Stimulated activated CD4-positive, alpha-beta T cell treated with anti-CD3 and anti-CD28 coated beads, Interleukin-4, amount 100 ng/mL, for 1 hour (primary cell): Measurements from ENCODE around the gene IQCN.

Experiments
- DNase-seq: peaks from one replicate; pipeline ENCODE4 v3.0.0-alpha.2; 2020

The IQCN gene

DNA sequence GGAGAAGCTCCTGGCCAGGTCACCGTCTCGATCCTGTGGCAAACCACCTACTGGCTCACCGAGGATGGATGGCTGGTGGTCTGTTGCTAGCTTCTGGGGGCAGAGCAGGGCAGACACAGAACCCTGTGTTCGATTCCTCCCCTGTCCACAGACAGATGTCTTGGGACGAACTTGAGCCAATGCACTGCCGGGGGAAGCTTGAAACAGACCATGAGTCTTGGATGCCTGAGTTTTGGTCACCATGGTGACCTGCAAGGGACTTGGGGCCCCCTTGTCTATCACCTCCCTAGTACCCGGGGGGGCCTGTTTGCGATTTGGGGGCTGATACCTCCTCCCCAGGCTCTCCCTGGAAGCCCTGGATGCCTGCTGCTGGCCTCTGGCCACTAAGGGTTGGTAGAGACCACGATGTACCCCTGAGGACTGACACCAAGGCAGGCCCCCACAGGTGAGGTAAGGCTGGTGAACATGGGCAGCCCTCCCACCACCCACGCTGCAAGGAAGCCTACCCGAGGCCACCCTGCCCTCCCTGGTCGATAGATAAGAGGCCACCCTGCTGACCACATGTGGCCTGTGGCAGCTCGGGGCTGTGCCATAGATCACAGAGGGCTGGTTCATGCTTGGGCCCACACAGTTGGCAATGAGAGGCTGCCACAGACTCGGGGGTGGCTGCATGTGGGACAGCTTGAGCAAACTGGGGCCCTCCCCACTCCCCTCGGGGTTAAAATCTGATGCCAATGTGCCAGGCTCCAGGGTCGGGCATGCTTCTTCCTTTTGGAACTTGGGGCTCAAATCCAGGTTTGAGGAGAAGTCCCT, 10.7 kb downstream of the IQCN start:
- no peak for DNase-seq

DNA sequence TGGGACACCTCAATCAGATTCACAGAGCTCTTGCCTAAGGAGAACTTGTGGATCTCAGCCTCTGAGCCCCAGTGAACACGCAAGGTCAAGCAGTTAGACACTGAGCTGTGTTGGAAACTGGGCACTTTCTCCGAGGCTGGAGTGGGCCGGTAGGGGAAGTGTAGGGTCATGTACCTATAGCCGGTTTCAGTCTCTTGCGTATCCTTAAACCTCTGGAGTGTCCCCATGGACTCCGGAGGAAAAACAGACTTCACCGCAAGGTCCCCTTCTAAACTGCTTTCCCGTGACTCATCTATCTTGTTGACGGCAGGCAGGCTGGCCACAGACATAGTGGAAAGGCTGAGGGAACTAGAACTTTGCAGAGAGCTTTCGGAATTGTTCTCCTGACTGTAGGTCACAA, 11.3 kb downstream of the IQCN start:
- DNase-seq: no peak

DNA sequence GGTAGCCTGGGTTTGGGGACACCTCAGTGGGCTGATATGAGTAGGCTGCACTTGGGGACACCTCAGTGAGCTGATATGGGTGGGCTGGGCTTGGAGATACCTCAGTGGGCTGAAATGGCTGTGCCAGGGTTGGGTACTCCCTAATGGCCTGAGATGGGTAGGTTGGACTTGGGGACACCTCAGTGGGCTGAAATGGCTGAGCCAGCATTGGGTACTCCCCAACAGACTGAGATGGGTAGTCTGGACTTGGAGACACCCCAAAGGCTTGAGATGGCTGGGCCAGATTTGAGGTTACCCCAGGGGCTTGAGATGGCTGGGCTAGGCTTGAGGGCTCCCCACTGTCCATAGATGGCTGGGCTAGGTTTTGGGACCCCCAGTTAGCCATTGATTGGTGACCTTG, 12.1 kb downstream of the IQCN start:
- DNase-seq: no peak

DNA sequence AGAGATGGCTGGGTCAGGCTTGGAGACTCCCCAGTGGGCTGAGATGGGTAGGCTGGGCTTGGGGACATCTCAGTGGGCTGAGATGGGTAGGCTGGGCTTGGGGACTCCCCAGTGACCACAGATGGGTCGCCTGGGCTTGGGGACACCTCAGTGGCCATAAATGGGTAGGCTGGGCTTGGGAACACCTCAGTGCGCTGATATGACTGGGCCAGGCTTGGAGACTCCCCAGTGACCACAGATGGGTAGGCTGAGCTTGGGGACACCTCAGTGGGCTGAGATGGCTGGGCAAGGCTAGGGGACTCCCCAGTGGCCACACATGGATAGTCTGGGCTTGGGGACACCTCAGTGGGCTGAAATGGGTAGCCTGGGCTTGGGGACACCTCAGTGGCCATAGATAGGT, 12.8 kb downstream of the IQCN start:
- no peak for DNase-seq

DNA sequence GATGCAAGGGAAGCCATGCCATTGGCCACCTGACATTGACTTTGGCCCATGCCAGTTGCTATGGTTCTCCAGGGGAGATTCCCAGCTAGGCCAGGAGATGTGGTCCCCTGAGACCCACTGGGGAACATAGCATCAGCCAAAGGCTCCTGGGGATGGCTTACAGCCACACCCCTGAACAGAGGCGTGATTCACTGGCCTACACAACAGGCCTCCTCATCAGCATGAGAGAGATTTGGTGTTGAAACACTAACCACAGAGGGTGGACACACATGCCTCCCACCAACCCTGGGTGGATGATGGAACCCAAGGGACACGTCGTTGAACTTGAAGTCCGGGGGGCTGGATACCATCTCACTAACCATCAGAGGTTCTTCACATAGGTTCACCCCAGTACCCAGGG, 14.4 kb downstream of the IQCN start:
- DNase-seq: no peak

DNA sequence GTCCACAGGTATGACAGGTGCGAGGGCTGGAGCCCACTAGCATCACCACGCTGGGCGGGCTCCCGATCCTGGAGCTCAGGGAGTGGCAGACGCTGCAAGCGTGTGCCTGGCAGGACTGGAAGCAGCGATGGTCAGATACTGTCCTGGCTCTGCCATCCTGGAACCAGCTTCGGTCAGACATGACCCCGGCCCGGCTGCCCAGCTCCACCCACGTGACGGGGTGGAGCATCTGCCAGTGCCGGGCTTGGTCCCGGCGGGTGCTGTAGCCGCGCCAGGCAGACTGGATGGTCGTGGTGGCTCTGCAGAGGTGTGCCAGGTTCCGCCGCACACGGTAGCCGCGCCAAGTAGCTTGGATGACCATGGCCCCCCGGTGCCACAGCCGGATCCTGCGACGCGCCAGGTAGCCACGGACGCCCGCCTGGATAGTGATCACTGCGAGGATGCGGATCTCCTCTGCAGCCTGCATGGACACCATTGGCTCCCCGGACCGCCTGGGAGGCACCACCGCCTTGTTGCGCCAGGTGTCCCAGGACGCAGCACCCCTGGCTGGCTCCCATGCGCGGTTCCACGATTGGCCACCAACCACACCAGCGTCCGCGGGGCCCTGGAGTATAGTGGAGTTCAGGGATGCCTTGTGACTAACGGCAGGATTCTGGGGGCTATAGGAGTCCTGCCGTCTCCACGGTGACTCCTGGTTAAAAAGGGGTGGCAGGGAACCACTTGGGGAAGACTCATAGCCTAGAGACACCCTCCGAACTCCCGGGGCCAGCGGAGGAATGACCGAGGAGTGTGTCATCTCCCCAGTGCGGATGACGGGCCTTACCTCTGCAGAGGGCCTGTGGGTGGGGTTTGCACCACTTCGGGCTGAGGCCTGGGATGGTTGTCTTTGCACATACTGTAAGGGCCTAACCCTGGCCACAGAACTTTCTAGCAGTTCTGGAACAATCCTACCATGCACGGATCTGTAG, 16.5 kb downstream of the IQCN start:
- DNase-seq: no peak

DNA sequence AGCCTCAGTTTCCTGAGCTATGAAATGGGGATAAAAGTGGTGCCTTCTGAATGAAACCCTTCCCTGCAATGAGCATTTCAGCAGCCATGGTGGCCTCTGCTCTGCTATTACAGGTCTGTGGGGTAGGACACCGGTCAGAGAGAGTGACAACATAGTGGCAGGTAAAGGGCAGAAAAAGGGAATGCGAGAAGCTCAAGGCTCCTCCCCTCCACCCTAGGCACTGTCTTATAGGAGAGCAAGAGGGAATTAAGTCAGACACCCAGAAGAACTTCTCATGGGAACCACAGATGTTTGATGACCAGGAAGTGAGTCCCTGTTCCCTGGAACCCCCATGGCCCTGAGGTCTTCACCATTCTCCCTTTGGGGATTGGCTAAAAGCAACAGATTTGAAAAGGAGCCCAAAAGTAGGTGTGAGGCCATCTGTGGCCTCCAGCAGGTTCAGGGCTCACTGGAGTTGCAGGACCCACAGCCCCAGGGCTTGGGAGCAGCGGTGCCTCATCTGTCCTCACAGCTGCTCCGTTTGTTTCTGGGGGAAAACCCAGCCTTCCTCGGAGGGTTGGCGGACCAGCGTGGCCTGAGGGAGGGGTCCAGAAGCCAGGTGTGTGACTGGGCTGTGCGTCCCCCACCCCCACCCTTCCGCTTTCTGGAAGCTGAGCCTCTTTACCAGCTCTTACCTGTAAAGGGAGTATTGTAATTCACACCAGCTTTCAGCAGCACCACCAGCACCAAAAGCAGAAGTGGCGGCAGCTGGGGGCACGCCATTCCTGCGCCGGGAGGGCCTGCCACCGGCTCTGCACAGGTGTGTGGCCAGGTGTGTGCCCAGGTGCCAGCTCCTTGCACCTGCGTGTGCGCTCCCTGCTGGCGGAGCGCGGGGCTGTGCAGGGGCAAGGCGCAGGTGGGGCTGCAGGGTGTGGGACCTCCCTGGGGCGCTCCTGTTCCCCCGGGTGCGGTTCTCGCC, 19.4 kb downstream of the IQCN start:
- DNase-seq: no peak

DNA sequence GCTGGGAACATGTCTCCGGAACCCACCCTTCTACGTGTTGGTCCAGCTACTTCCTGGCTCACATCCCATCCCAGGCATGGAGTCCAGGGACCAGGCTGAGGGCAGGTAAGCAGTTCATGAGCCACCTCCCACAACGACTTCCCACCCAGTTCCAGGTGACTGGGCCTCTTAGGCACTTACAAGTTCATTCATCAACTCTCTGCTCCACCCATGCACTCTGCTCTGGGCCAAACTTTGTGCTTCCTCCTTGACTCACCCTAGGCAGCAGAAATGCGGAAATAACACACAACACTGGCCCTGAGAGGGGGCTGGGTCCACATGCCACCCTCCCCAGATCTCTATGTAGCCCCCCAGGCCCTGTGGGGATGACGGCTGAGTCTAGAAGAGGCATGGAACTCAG, 20.5 kb downstream of the IQCN start:
- DNase-seq: no peak

DNA sequence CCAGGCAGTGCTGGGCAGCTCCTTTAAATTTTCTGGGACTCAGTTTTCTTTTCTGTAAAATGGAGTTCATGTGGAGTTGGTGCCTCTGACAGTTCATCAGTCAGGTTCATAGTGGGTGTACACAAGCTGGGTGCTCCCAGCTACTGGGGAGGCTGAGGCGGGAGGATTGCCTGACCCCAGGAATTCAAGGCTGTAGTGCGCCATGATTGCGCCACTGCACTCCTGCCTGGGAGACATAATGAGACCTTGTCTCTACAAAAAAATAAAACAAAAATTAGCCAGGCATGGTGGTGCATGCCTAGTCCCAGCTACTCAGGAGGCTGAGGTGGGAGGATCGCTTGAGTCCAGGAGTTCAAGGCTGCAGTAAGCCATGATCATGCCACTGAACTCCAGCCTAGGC, 21.1 kb downstream of the IQCN start:
- DNase-seq: no peak

DNA sequence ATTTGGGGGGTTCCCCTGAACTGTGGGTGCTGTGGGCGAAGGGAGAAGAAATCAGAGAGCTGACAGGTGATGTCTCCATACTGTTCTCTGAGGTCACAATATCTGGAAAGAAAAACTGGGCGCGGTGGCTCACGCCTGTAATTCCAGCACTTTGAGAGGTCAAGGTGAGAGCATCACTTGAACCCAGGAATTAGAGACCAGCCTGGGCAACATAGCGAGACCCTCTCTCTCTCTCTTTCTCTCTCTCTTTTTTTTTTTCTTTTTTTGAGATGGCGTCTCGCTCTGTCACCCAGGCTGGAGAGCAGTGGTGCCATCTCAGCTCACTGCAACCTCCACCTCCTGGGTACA, 21.9 kb downstream of the IQCN start:
- no peak for DNase-seq

DNA sequence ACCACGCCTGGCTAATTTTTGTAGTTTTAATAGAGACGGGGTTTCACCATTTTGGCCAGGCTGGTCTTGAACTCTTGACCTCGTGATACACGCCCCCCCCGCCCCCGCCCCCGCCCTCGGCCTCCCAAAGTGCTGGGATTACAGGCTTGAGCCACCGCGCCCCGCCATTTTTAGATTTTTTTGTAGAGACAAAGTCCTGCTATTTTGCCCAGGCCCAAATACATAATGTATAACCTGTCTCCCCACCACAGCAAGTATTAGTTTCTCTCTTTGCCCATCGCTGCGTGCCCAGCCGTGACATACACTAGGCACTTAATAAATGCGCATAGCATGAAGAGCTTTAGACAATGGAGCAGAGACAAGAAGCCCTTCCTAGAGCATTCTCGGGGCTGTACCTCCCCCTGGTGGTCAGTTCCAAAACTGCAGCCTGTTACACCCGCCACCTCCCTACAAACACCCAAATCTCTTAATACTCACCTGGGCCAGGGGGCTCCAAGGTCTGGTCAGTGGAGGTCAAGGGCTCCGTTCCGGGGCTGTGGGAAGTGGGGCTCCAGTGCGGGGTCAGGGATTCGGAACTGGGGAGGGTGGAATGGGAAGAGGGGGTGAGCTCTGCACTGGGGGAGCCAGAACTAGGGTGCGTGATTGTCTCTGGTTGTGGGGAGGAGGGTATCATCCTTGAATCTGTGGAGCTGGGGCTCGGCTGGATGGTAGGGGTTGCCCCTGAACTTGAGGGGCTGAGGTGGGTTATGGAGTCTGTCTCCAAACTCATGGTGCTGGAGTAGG, 22.5 kb downstream of the IQCN start:
- peak; percentile 79 for DNase-seq

DNA sequence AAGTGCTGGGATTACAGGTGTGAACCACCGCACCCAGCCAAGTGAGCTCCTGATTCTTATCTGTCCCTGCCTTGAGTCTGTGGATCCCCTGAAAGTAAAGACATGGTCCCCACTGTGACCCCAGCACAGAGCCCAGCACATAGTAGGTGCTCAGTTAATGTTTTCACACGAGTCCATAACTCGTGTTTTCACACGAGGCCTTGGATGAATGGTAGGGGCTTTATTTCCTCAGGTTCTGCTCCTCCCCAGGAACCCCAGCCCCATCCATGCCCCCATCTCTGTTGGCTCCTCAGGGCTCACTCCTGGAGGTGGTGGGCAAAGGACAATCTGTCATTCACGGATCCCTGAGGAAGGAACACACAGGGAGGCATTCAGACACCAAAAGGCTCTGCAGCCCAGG, 24.4 kb downstream of the IQCN start:
- DNase-seq: no peak

DNA sequence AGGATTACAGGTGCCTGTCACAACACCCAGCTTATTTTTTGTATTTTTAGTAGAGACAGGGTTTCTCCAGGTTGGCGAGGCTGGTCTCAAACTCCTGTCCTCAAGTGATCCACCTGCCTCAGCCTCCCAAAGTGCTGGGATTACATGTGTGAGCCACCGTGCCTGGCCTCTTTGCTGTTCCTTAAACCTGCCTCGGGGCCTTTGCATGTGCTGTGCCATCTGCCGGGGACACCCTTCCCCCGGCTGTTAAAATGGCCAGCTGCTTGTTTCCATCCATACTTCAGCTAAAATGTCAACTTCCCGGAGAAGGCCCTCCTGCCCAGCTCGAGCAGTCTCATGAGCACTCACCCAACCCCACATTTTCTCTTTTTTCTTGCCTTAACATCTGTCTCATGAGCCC, 29.0 kb downstream of the IQCN start:
- DNase-seq: no peak

DNA sequence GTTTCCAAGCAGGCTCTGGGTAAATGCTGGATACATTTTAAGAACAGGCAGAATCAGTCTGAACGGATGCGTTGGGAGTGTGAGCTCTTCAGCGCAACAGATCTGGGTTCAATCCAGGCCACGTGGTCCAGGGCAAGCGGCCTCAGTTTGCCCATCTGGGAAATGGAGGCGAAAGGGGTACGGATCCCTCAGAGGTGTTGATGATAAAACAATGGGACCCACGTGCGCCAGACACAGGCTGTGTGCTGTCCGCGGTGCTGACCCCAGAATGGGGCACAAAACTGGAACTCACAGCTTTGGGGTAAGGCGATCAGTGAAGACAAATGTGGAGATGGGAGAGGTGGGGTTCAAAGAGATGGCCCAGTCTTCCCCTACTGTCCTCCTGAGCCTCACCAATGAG, 34.9 kb downstream of the IQCN start:
- DNase-seq: no peak

DNA sequence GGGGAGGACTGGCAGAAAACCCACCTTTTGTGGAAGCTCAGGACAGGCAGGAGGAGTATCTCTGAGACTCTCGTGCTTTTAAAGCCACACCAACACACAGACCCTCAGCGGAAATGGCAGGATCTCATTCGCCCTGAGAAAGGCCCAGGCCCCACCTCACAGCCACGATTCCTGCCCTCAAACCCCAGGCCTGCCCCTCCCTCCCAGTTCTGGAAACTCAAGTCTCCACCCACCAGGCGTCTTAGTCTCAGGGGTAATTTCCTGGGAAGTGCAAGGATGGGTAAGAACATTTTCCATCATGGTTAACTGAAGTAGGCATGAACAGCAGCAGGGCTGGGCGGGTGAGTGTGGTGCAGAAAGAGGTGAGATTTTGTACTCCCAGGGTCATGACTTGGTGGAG, 40.1 kb downstream of the IQCN start:
- no peak for DNase-seq

DNA sequence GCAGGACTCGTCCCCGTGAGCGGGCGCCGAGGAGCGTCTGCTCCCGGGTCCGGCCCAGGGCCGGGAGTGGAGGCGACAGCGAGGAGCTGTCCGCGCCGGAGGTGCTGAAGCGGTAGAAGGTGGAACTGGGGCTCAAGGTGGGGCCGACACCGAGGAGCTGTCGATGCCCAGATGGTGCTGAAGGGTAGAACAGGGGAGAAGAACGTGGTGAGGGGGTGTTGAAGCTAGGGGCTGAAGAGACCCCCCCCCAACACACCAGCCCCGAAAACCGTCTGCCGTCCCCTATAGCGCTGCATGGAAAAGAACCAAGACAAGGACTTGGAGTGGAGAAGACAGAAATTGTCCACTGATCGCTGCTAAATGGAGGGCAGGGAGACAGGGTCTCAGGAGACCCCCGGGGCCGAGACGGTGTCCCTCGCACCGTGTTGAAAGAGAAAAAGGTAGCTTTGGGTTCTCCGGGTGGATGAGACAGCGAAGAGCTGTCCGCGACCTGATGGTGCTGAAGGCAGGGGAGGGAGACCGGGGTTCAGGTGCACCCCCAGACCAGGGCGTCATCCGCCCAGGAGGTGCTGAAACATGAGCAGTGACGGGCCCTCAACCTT, 40.9 kb downstream of the IQCN start:
- peak; percentile 56 for DNase-seq

DNA sequence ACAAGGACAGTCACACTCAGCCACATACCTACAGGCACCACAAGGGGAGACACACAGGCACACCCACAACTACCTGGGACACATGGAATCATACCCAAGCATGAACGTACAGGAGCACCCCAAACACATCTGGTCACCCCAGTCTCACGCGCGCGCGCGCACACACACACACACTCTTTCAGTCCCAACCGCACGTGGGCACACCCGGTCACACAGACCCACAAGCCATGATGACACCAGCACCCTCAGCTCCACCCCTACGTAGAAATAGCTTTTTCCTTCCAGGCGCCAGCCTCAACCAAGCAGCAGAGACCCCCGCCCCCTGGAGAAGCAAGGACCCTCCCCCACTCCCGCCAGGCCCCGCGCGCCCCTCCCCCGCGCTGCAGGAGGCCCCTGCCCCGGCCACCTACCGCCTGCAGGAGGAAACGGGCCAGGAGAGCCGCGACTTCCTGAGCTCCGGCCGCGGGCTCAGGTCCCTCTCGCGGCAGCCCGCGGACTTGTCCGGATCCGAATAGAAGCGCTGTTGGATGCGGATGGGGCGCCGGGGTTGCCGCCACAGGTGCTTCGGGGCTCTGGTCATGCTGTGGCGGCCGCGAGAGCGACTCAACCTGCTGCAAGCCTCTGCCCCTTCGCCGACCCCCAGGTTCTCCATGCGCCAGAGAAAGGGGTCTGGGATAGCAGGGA, 41.6 kb downstream of the IQCN start:
- DNase-seq: no peak

DNA sequence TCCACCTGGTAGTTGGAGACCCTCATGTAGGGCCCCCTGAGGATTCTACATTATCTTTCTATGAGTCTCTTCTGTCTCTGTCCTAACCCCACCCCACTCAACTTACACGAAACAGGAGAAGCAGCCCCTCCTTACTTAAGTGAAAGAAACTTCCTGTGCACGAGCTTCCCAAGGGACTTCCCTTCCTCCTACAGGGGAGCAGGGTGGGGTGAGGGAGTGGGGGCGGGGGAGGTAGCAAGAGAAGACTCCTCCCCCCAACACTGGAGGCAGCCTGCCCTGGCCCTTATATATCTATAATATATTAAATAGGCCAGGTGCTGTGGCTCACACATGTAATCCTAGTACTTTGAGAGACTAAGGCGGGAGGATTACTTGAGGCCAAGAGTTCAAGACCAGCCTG, 42.5 kb downstream of the IQCN start:
- DNase-seq: no peak

DNA sequence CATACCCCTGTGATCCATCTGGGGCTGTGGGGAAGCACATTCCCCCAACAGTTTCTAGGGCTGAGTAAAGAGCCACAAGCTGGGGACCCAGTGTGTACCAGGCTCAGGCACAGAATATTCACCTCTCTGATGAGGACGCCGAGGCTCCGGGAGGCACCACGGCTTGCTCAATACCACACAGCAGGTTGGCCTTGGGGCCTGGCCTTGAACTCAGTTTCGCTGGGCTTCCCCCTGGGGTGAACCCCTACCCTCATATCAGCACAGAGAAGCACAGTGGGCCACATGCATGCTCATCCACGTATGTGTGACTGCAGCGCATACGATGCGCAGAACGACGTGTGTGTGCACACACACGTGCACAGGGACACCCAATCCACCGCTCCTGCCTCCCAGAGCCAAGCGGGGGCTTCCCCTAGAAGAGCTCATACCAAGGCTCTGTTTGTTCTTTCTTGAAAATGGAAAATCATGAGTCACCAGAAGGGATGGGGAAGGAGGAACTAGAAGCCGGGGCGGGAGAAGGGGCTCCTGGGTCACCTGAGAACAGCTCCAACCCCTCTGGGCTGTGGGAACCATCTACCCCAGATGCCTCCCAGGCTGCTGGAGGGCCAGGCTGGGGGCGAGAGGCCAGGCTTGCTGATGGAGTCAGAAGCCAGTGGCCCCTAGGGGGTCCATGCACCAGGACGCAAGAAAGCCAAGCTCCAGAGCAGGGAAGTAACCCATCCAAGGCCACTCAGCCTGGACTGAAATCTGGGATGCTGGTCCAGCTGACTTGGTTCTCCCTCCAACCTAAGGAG, 43.1 kb downstream of the IQCN start:
- no peak for DNase-seq

DNA sequence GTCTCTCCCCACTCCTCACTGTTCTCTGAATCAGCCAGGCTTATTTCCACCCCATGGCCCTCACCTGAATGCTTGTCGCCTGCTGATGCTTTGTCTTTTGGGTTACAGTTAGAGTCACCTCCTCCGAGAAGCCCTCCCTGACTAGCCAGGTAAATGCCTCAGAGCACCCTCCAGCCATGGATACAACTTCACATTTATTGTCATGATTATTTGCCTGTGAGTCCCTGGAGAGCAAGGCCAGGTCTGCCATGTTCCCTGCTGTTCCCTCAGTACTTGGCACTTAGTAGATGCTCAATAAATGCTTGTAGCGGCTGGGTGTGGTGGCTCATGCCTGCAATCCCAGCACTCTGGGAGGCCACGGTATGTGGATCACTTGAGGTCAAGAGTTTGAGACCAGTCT, 44.3 kb downstream of the IQCN start:
- no peak for DNase-seq
